VCaP (cell line): Measurements from ENCODE around the gene BCL2.
A peak's percentile ranks its signal among the peaks of the same experiment; 100 is the strongest.
"Not testable (repeated sequence)": the region's sequence is repeated elsewhere in the genome, so short reads cannot be mapped to it uniquely, and the experiment has no call there.

Source experiments
- H3K27ac ChIP-seq: fragments of 450-650 bp; 2 replicates; pipeline ENCODE4 v1.5.1; 2017
- TF ChIP-seq, protein P1 (sequence below): fragments of 450-650 bp; conservative IDR thresholded peaks from 2 replicates; pipeline ENCODE4 v1.5.1; 2017; ENCODE audit warnings: mild to moderate bottlenecking, moderate library complexity

The BCL2 gene

GRCh38 chr18:63207143-63207790 lies 112.3 kb downstream of the BCL2 start:
- TF ChIP-seq, protein P1, sequence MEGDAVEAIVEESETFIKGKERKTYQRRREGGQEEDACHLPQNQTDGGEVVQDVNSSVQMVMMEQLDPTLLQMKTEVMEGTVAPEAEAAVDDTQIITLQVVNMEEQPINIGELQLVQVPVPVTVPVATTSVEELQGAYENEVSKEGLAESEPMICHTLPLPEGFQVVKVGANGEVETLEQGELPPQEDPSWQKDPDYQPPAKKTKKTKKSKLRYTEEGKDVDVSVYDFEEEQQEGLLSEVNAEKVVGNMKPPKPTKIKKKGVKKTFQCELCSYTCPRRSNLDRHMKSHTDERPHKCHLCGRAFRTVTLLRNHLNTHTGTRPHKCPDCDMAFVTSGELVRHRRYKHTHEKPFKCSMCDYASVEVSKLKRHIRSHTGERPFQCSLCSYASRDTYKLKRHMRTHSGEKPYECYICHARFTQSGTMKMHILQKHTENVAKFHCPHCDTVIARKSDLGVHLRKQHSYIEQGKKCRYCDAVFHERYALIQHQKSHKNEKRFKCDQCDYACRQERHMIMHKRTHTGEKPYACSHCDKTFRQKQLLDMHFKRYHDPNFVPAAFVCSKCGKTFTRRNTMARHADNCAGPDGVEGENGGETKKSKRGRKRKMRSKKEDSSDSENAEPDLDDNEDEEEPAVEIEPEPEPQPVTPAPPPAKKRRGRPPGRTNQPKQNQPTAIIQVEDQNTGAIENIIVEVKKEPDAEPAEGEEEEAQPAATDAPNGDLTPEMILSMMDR: no peak
- 0 out of 2 replicates have a peak overlapping the region, but pooled peaks have one; percentile 7 for H3K27ac ChIP-seq

DNA sequence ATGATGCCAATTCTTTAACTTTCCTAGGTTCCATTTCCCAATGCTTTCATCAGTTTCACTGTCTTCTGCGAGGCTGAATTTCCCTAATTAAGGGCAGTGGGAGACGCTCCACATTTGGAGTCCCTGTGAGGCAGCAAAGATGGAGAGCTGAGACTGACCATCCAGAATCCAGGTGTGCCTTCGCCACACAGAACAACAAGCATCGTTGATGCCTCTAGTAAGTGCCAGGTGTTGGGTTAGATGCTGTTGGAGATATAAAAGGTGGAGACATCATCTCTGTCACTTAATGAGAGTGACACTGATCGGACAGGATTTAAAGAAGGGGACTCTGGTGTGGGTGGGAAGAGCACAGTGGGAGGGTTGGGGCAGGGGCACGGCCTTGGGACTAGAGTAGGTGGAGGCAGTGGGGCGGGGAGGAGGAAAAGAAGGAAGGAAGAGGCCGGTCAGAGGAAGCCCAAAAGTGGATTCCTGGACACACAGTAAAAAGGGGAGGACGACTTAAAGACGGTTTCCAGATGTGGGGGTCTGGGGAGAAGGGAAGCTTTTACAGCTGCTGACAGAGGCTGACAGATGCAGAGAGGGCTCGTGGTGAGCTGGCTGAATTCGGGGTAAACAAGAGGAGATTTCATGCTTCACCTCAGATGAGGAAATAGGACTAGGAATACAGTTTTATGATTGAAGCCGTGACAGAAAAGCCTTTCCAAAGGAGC lies 113.0 kb downstream of the BCL2 start:
- 0 out of 2 replicates have a peak overlapping the region, but pooled peaks have one; percentile 7 for H3K27ac ChIP-seq
- TF ChIP-seq, protein P1: no peak

DNA sequence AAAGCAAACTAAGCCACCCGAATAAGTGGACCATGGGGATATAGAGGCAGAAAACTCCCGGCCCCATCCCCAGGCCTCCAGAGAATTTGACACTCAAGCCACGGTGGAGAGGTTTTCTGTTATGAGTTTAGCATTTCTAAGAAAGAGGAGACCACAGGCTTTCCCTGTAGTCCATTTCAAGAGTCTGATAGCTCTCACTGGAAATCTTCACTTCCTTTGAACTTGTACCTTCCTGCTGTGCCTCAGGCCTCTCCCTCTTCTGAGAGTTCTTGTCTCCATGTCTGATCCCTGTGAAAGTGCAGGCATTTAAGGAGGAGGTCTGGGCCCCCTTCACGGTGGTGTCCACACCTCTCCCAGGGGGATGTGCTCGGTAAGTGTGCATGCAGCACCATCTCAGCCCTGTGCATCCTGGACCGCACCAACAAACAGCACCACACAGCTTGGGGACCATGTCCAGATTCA lies 113.7 kb downstream of the BCL2 start:
- H3K27ac ChIP-seq: no peak overlapping the region

DNA sequence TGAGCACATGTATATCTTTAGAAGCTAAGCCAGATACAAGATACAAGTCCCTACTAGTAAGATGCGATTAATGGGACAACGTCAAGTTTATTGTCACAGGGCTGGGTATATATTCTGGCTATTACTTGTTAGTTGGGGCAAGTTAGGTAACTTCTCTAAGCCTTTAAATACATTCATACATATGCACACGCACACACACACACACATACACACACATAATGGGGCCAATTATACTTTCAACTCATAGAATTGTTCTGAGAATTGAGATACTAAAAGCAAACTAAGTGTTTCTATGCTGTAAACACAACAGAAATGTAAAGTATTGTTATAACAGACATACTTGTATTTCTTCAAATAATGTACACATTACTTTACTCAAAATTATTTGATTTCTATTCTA lies 116.1 kb downstream of the BCL2 start:
- no peak overlapping the region for H3K27ac ChIP-seq
- TF ChIP-seq, protein P1: no peak

More for the DNA sequence above, 113.7 kb downstream of the BCL2 start:
- TF ChIP-seq, protein P1: no peak

DNA sequence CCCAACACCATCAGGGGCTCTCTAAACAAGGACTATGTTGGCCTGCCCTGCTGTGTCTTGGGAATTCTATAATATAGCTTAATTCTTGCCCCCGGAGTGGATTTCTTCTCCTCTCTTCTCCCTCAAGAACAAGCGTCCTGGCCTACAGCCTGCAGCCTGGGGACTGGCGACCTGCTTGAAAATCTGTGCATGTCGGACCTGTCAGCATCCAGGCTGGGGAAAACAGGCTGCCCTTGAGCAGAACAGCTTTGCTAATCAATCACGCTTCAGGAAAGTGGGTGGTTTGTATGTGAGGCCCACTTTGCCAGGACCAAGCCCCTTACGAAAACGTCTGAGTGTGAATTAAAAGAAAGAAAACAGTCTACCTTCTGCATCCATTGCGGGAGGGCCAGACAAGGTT lies 116.7 kb downstream of the BCL2 start:
- no peak overlapping the region for H3K27ac ChIP-seq
- TF ChIP-seq, protein P1: no peak

- not testable (repeated sequence) for H3K27ac ChIP-seq
Measured at GRCh38 chr18:63201456-63201855, 118.1 kb downstream of the BCL2 start.

GRCh38 chr18:63199743-63200241 lies 119.8 kb downstream of the BCL2 start:
- TF ChIP-seq, protein P1: no peak
- no peak overlapping the region for H3K27ac ChIP-seq
